ENCODE results near the gene MACROD1. TPM values are rescaled to one million over a fixed set of nuclear protein-coding genes. Genes with fewer than 3 reads are reported as not detected.

MACROD1 gene
- total RNA-seq, 1 experiment from 2014 or later: 36.9 TPM

DNA sequence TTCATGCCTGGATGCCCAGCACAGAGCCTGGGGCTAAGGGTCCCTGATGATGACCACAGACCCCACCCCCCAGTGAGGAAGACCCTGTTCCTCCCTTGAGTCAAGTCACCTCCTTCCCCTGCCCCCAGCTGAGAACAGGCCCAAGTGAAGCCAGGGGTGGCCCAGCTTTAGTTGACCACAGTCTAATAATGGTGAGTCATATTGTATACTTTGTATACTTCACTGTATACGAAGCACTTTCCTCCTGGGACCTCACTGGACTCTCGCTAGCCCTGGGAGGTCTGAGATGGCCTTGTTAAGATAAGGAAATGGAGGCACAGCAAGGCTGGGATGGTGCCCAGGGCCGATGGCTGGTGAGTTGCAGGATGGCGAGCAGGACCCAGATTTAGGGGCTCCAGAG lies 133.9 kb downstream of the MACROD1 start:
- Mint-ChIP-seq H3K27me3 (ENCODE audit: low read depth) (peaks cover 85% of the 10 kb centered on the region), H3K4me1 (peaks cover 37% of the 10 kb centered on the region), H3K9me3 (no peaks in the 10 kb centered on the region), H3K4me3 (no peak overlapping the region), H3K36me3 (no peaks in the 10 kb centered on the region), H3K27ac (no peak overlapping the region)
- ATAC-seq (no peak), DNase-seq (ENCODE audit: low spot score) (no peak)
- ChIA-PET CTCF (interaction anchor here (1.0 to 6.0 kb wide), 4 partner anchors 9 to 121 kb away, joined by 3 to 55 read pairs (median 6); no protein-coding TSS in a partner anchor), POLR2A (no interaction called here)
- TF ChIP-seq MXD4 (CRISPR knock-in tag; IDR thresholded peaks at IDR 0.05; ENCODE audit: borderline replicate concordance): no peak
- TF ChIP-seq SP1 (CRISPR knock-in tag; conservative IDR thresholded peaks at IDR 0.05): no peak
- no peak for TF ChIP-seq NR2C2 (CRISPR knock-in tag; IDR thresholded peaks at IDR 0.05)
- TF ChIP-seq USF2 (CRISPR knock-in tag; IDR thresholded peaks at IDR 0.05): no peak
- no peak for TF ChIP-seq FOXP4 (CRISPR knock-in tag; IDR thresholded peaks at IDR 0.05)
- TF ChIP-seq EMX1 (CRISPR knock-in tag; IDR thresholded peaks at IDR 0.05): no peak
- TF ChIP-seq, protein P1, sequence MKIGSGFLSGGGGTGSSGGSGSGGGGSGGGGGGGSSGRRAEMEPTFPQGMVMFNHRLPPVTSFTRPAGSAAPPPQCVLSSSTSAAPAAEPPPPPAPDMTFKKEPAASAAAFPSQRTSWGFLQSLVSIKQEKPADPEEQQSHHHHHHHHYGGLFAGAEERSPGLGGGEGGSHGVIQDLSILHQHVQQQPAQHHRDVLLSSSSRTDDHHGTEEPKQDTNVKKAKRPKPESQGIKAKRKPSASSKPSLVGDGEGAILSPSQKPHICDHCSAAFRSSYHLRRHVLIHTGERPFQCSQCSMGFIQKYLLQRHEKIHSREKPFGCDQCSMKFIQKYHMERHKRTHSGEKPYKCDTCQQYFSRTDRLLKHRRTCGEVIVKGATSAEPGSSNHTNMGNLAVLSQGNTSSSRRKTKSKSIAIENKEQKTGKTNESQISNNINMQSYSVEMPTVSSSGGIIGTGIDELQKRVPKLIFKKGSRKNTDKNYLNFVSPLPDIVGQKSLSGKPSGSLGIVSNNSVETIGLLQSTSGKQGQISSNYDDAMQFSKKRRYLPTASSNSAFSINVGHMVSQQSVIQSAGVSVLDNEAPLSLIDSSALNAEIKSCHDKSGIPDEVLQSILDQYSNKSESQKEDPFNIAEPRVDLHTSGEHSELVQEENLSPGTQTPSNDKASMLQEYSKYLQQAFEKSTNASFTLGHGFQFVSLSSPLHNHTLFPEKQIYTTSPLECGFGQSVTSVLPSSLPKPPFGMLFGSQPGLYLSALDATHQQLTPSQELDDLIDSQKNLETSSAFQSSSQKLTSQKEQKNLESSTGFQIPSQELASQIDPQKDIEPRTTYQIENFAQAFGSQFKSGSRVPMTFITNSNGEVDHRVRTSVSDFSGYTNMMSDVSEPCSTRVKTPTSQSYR (CRISPR knock-in tag; IDR thresholded peaks at IDR 0.05): no peak
- no peak for TF ChIP-seq ZNF138 (CRISPR knock-in tag; conservative IDR thresholded peaks at IDR 0.05)
- TF ChIP-seq ZNF219 (CRISPR knock-in tag; IDR thresholded peaks at IDR 0.05; ENCODE audit: borderline replicate concordance): no peak
- TF ChIP-seq, protein P2, sequence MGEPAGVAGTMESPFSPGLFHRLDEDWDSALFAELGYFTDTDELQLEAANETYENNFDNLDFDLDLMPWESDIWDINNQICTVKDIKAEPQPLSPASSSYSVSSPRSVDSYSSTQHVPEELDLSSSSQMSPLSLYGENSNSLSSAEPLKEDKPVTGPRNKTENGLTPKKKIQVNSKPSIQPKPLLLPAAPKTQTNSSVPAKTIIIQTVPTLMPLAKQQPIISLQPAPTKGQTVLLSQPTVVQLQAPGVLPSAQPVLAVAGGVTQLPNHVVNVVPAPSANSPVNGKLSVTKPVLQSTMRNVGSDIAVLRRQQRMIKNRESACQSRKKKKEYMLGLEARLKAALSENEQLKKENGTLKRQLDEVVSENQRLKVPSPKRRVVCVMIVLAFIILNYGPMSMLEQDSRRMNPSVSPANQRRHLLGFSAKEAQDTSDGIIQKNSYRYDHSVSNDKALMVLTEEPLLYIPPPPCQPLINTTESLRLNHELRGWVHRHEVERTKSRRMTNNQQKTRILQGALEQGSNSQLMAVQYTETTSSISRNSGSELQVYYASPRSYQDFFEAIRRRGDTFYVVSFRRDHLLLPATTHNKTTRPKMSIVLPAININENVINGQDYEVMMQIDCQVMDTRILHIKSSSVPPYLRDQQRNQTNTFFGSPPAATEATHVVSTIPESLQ (CRISPR knock-in tag; IDR thresholded peaks at IDR 0.05): no peak
- no peak for TF ChIP-seq ERG (CRISPR knock-in tag; IDR thresholded peaks at IDR 0.05)
- no peak for TF ChIP-seq MYBL2 (CRISPR knock-in tag; IDR thresholded peaks at IDR 0.05)
- TF ChIP-seq, protein P3, sequence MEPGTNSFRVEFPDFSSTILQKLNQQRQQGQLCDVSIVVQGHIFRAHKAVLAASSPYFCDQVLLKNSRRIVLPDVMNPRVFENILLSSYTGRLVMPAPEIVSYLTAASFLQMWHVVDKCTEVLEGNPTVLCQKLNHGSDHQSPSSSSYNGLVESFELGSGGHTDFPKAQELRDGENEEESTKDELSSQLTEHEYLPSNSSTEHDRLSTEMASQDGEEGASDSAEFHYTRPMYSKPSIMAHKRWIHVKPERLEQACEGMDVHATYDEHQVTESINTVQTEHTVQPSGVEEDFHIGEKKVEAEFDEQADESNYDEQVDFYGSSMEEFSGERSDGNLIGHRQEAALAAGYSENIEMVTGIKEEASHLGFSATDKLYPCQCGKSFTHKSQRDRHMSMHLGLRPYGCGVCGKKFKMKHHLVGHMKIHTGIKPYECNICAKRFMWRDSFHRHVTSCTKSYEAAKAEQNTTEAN (CRISPR knock-in tag; IDR thresholded peaks at IDR 0.05): no peak
- TF ChIP-seq, protein P4, sequence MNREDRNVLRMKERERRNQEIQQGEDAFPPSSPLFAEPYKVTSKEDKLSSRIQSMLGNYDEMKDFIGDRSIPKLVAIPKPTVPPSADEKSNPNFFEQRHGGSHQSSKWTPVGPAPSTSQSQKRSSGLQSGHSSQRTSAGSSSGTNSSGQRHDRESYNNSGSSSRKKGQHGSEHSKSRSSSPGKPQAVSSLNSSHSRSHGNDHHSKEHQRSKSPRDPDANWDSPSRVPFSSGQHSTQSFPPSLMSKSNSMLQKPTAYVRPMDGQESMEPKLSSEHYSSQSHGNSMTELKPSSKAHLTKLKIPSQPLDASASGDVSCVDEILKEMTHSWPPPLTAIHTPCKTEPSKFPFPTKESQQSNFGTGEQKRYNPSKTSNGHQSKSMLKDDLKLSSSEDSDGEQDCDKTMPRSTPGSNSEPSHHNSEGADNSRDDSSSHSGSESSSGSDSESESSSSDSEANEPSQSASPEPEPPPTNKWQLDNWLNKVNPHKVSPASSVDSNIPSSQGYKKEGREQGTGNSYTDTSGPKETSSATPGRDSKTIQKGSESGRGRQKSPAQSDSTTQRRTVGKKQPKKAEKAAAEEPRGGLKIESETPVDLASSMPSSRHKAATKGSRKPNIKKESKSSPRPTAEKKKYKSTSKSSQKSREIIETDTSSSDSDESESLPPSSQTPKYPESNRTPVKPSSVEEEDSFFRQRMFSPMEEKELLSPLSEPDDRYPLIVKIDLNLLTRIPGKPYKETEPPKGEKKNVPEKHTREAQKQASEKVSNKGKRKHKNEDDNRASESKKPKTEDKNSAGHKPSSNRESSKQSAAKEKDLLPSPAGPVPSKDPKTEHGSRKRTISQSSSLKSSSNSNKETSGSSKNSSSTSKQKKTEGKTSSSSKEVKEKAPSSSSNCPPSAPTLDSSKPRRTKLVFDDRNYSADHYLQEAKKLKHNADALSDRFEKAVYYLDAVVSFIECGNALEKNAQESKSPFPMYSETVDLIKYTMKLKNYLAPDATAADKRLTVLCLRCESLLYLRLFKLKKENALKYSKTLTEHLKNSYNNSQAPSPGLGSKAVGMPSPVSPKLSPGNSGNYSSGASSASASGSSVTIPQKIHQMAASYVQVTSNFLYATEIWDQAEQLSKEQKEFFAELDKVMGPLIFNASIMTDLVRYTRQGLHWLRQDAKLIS (CRISPR knock-in tag; IDR thresholded peaks at IDR 0.05; ENCODE audit: borderline replicate concordance): no peak
- no peak for TF ChIP-seq JAZF1 (CRISPR knock-in tag; IDR thresholded peaks at IDR 0.05)
- no peak for TF ChIP-seq CREM (CRISPR knock-in tag; IDR thresholded peaks at IDR 0.05)
- TF ChIP-seq, protein P5, sequence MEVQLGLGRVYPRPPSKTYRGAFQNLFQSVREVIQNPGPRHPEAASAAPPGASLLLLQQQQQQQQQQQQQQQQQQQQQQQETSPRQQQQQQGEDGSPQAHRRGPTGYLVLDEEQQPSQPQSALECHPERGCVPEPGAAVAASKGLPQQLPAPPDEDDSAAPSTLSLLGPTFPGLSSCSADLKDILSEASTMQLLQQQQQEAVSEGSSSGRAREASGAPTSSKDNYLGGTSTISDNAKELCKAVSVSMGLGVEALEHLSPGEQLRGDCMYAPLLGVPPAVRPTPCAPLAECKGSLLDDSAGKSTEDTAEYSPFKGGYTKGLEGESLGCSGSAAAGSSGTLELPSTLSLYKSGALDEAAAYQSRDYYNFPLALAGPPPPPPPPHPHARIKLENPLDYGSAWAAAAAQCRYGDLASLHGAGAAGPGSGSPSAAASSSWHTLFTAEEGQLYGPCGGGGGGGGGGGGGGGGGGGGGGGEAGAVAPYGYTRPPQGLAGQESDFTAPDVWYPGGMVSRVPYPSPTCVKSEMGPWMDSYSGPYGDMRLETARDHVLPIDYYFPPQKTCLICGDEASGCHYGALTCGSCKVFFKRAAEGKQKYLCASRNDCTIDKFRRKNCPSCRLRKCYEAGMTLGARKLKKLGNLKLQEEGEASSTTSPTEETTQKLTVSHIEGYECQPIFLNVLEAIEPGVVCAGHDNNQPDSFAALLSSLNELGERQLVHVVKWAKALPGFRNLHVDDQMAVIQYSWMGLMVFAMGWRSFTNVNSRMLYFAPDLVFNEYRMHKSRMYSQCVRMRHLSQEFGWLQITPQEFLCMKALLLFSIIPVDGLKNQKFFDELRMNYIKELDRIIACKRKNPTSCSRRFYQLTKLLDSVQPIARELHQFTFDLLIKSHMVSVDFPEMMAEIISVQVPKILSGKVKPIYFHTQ (CRISPR knock-in tag; IDR thresholded peaks at IDR 0.05): no peak

All from WTC11 (cell line).